Mucosa of gallbladder (tissue), 1 donor: ENCODE data around the gene GDPD1. TPM values are rescaled to one million over a fixed set of nuclear protein-coding genes. Genes with fewer than 3 reads are reported as not detected.

Source experiments
- DNase-seq: peaks from one replicate; pipeline ENCODE4 v3.0.0-alpha.2; 2020; ENCODE audit warnings: low spot score
- total RNA-seq: library from RNA; stranded (reverse); gene quantifications from one replicate; pipeline ENCODE4 v1.2.1, GENCODE V29; 2021
- donor health status: DM: no; HTN: no; CAD: no.

GDPD1 gene
- total RNA-seq, 1 donor from 2014 or later = 6.8 TPM

DNA sequence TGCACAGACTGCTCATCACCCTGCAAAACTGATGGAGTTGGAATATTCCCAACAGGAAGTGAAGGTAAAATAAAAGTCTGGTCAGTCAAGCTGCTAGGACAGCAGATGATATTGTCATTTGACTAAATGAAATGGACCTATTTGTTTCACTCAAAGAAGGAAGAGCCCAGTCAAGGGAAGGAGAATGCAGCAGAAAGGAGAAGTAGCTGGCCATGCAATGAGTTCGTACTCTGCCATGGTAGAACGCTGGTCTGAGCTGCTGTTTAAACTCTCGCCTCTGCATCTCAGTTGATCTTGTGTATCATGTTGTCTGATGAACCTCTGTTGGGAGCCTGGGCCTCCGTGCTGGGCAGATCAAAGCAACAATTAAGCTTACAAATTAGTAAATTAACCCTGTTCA lies 95.6 kb downstream of the GDPD1 start:
- DNase-seq = no peak

Other genes with a start within 250 kb of the GDPD1 start
- 24.8 TPM for gene TRIM37, start 113.6 kb upstream of the GDPD1 start, total RNA-seq
- 20.4 TPM for gene SKA2, start 65.3 kb upstream of the GDPD1 start, total RNA-seq
- 2.0 TPM for gene PRR11, start 64.8 kb upstream of the GDPD1 start, total RNA-seq
- 11.2 TPM for gene SMG8, start 10.5 kb upstream of the GDPD1 start, total RNA-seq
- gene YPEL2, start 111.1 kb downstream of the GDPD1 start, total RNA-seq = 75.2 TPM